HG02938 (cell line): ENCODE measurements around the gene RGL4.

Experiments
- ATAC-seq: cut with Tn5 transposase; IDR thresholded peaks from one replicate; pipeline ENCODE4 v1.9.1; 2021; ENCODE audit warnings: mild to moderate bottlenecking, moderate library complexity; ENCODE audit not compliant: unreplicated experiment

The RGL4 gene

GRCh38 chr22:23697031-23697970 is 6.5 kb downstream of the RGL4 start:
- no peak for ATAC-seq

- no peak for ATAC-seq
Measured at GRCh38 chr22:23698094-23698493, 7.3 kb downstream of the RGL4 start.

GRCh38 chr22:23698673-23699235 is 7.9 kb downstream of the RGL4 start:
- ATAC-seq: no peak

DNA sequence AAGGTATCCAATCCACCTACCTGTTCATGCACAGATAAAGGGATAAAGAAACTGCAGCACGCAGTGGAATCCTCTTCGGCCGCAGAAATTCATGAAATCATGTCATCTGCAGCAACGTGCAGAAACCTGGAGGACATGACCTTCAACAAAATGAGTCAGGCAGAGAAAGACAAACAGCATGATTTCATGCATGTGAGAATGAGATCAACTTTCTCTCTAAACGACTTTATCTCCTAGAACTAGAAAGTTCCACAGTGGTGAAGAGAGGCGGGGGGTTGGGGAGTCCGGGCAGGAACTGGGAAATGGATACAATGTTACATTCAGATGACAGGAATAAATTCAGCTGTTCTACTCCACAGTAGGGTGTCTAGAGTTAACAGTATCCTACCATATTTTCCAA is 9.9 kb downstream of the RGL4 start:
- no peak for ATAC-seq

GRCh38 chr22:23704062-23704461 is 13.2 kb downstream of the RGL4 start:
- no peak for ATAC-seq

- ATAC-seq: no peak
Measured at GRCh38 chr22:23704829-23705228, 14.0 kb downstream of the RGL4 start.

- no peak for ATAC-seq
Measured at GRCh38 chr22:23705358-23705757, 14.5 kb downstream of the RGL4 start.

DNA sequence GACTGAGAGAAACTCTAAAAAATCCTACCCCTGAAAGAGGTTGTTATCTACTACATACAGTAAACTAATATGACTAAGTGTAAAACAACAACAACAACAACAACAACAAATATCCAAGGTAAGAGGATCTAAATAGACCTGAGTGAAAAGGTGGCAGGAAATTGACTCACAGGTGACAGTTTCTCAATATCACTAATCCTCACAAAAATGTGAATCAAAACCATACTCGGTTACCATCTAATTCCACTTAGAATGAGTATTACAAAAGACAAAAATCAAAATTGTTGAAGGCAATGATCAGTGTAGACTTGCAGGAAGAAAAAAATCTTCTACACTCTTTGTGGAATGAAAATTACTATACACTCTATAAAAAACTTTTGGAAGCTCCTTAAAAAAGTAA is 17.5 kb downstream of the RGL4 start:
- no peak for ATAC-seq

DNA sequence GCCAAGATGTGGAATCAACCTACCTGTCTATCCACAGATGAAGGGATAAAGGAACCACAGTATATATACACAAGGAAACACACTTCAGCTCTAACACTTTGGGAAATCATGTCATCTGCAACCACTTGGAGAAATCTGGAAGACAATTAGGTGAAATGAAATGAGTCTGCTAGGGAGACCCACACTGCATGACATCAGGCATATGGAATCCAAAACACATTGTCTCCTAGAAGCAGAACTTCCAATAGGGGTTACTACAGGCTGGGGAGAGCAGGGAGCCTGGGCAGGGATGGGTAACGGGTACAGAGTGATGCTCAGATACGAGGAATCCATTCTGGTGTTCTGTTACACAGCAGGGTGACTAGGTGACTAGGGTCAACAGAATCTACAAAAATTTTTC is 18.3 kb downstream of the RGL4 start:
- ATAC-seq: no peak

GRCh38 chr22:23712256-23712655 is 21.4 kb downstream of the RGL4 start:
- ATAC-seq: no peak

GRCh38 chr22:23713696-23714595 is 23.1 kb downstream of the RGL4 start:
- ATAC-seq: no peak

DNA sequence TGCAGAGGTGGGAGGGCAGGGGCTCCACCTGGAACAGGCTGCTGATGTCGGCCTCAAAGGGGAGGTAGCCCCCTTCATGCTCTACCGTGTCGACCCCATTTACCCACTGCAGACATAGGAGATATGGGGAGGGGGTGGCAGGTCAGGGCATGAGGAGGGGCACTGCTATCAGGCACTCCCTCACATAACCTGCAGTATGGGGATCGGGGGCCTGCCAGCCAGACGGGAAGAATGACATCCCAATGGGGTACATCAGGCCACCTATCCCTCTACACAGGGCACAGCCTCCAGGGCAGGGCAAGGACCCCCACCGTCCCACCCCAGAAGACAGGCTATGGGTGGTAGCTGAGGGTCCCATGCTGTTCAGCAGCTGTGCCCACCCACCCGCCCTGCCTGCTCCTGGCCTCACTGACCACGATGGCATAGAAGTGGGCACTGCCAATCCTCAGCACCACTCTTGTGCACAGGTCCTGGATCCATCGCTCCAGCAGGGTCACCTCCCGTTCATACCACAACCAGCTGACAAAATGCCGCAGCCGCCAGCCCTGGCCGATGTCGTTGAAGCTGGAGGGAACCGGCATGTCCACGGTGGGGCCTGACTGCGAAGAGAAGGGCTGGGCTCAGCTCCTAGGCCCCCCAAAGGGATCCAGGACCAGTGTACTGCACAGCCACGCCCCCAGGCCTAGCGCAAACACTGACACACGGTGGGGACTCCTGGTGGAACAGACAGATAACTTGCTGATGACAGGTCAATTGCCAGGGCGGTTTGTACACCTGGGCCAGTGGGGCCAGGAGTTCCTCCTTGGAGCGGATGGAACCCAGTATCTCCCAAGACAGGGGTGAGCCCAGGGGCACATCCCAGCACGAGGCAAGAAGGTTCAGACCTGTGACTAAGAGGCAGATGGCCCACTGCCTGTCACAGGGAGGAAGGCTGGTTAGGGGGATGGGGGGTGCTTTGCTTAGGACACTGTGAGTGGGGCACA is 24.1 kb downstream of the RGL4 start:
- no peak for ATAC-seq

DNA sequence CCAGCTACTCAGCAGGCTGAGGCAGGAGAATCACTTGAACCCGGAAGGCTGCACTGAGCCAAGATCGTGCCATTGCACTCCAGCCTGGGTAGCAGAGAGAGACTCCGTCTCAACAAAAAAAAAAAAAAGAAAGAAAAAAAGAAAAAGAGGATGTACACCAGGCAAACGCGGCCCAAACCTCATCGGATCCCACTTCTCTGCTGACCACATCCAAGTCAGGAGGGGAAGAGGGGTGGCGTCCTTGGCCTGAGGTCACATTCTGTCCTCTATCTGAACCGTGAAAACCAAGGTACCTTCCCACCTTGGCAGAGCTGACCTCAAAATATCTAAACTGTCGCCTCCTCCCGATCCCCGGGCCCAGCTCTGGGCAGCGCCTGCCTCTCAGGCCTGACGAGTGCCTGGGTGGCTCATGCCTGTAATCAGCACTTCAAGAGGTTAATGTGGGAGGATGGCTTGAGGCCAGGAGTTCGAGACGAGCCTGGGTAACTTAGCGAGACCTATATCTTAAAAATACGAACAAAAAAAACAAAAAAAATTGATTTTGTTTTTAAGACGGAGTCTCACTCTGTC is 25.1 kb downstream of the RGL4 start:
- no peak for ATAC-seq

GRCh38 chr22:23716811-23717801 is 26.3 kb downstream of the RGL4 start:
- no peak for ATAC-seq

- no peak for ATAC-seq
Measured at GRCh38 chr22:23718371-23719165, 27.8 kb downstream of the RGL4 start.

DNA sequence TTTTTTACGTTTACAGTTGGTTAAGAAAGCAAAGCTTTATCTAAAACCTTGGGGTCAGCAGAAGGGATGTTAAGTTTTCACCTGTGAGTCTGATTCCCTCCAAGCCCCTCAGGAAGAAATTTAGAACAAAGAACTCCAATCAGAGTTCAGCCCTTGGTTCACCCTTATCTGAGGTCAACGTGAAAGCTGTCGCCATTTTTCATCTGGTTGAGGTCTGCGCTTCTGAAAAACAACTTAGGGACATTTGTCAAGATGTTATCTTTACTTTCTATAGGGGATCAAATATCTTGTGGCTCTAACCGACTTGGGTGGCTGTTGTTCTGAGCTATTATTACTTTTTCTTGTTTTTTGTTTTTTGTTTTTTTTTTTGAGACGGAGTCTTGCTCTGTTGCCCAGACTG is 30.0 kb downstream of the RGL4 start:
- ATAC-seq: no peak

GRCh38 chr22:23722160-23722559 is 31.3 kb downstream of the RGL4 start:
- ATAC-seq: no peak

GRCh38 chr22:23722724-23723123 is 31.9 kb downstream of the RGL4 start:
- ATAC-seq: no peak
